ENCODE data around the gene PKN2. TPM values are rescaled to one million over a fixed set of nuclear protein-coding genes. Genes with fewer than 3 reads are reported as not detected.

PKN2 gene
- total RNA-seq, 5 donors from 2014 or later (not counting 1 experiment from before 2014, with no cell fraction given) = 33.1 to 50.6 (median 35.9) TPM

GRCh38 chr1:88731475-88732269 is 47.6 kb downstream of the PKN2 start:
- H3K36me3 Mint-ChIP-seq = peaks cover 65% of the 10 kb centered on the region
- Histone ChIP-seq H3K9me3 (no peaks in the 10 kb centered on the region), H3K36me3 (ENCODE audit: control insufficient read depth in 2 of 2, extremely low read depth in 1 of 2, insufficient read depth in 1 of 2, low read length in 1 of 2) (peaks cover 0 to 6% of the 10 kb centered on the region in 2 donors), H3K4me3 (ENCODE audit: control insufficient read depth in 1 of 2, extremely low read depth in 1 of 2, low read length in 1 of 2) (no peak overlapping the region), H3K27ac (ENCODE audit: low read length) (no peak overlapping the region), H3K27me3 (replicated peaks in 1 of 2; ENCODE audit: control insufficient read depth in 2 of 2, extremely low read depth in 1 of 2, insufficient read depth in 2 of 2, low read length in 1 of 2) (no peaks in the 10 kb centered on the region), H3K4me1 (ENCODE audit: control insufficient read depth in 1 of 2, extremely low read depth in 1 of 2, insufficient read depth in 2 of 2, low read length in 2 of 2) (no peaks in the 10 kb centered on the region)
- peaks cover 41 to 47% (median 46%) of the 10 kb centered on the region in 3 donors for H3K4me1 Mint-ChIP-seq
- H3K27ac Mint-ChIP-seq = no peak overlapping the region
- ChIA-PET CTCF (no interaction called here), POLR2A (no interaction called here)
- ATAC-seq (replicated peaks in 1 of 4) (no peak), DNase-seq (no peak)
- no peaks in the 10 kb centered on the region for H3K27me3 Mint-ChIP-seq
- peaks cover 12 to 33% (median 27%) of the 10 kb centered on the region in 3 donors for H3K9me3 Mint-ChIP-seq
- WGBS (ENCODE audit: insufficient coverage) = 100% methylated on average over 1 of the region's 2 CpGs
- H3K4me3 Mint-ChIP-seq = no peak overlapping the region

GRCh38 chr1:88735382-88735781 is 51.3 kb downstream of the PKN2 start:
- H3K27ac ChIP-seq (ENCODE audit: low read length) = no peak overlapping the region
- no peaks in the 10 kb centered on the region for H3K36me3 ChIP-seq (ENCODE audit: control insufficient read depth in 2 of 2, extremely low read depth in 1 of 2, insufficient read depth in 1 of 2, low read length in 1 of 2)
- Mint-ChIP-seq H3K27ac (no peak overlapping the region), H3K36me3 (peaks cover 52% of the 10 kb centered on the region), H3K9me3 (peaks cover 12 to 33% (median 27%) of the 10 kb centered on the region in 3 donors), H3K4me3 (peak overlapping the region in 1 of 3 donors; percentile 27), H3K27me3 (no peaks in the 10 kb centered on the region), H3K4me1 (peaks cover 30 to 53% (median 41%) of the 10 kb centered on the region in 3 donors)
- no peak overlapping the region for H3K4me3 ChIP-seq (ENCODE audit: control insufficient read depth in 1 of 2, extremely low read depth in 1 of 2, low read length in 1 of 2)
- no peak for ATAC-seq (replicated peaks in 1 of 4)
- CTCF ChIA-PET = interaction anchor here in 1 of 2 donors (1.0 kb wide), 1 partner anchor 80 kb away, joined by 3 read pairs; no protein-coding TSS in a partner anchor
- POLR2A ChIA-PET = interaction anchor here in 1 of 2 donors (0.6 kb wide), 1 partner anchor 92 kb away, joined by 3 read pairs; no protein-coding TSS in a partner anchor
- no peak for DNase-seq
- H3K9me3 ChIP-seq = no peaks in the 10 kb centered on the region
- peaks cover 0 to 10% of the 10 kb centered on the region in 2 experiments for H3K4me1 ChIP-seq (ENCODE audit: control insufficient read depth in 1 of 2, extremely low read depth in 1 of 2, insufficient read depth in 2 of 2, low read length in 2 of 2)
- no peaks in the 10 kb centered on the region for H3K27me3 ChIP-seq (replicated peaks in 1 of 2; ENCODE audit: control insufficient read depth in 2 of 2, extremely low read depth in 1 of 2, insufficient read depth in 2 of 2, low read length in 1 of 2)

- peaks cover 0 to 10% of the 10 kb centered on the region in 2 experiments for H3K4me1 ChIP-seq (ENCODE audit: control insufficient read depth in 1 of 2, extremely low read depth in 1 of 2, insufficient read depth in 2 of 2, low read length in 2 of 2)
- ATAC-seq (replicated peaks in 1 of 4) (no peak), DNase-seq (no peak)
- no peaks in the 10 kb centered on the region for H3K27me3 ChIP-seq (replicated peaks in 1 of 2; ENCODE audit: control insufficient read depth in 2 of 2, extremely low read depth in 1 of 2, insufficient read depth in 2 of 2, low read length in 1 of 2)
- H3K4me3 ChIP-seq (ENCODE audit: control insufficient read depth in 1 of 2, extremely low read depth in 1 of 2, low read length in 1 of 2) = no peak overlapping the region
- H3K9me3 ChIP-seq = no peaks in the 10 kb centered on the region
- Mint-ChIP-seq H3K36me3 (peaks cover 53% of the 10 kb centered on the region), H3K9me3 (peaks cover 12 to 33% (median 27%) of the 10 kb centered on the region in 3 donors), H3K4me1 (peaks cover 27 to 48% (median 36%) of the 10 kb centered on the region in 3 donors), H3K27me3 (no peaks in the 10 kb centered on the region), H3K27ac (no peak overlapping the region), H3K4me3 (peak overlapping the region in 1 of 3 donors; percentile 27)
- peaks cover 0 to 2% of the 10 kb centered on the region in 2 donors for H3K36me3 ChIP-seq (ENCODE audit: control insufficient read depth in 2 of 2, extremely low read depth in 1 of 2, insufficient read depth in 1 of 2, low read length in 1 of 2)
- CTCF ChIA-PET = interaction anchor here (0.8 to 1.0 kb wide), 2 partner anchors 80 to 141 kb away, joined by 3 read pairs; no protein-coding TSS in a partner anchor
- H3K27ac ChIP-seq (ENCODE audit: low read length) = no peak overlapping the region
- WGBS (ENCODE audit: insufficient coverage) = no CpG with 5 or more reads among the region's 1 CpG
- POLR2A ChIA-PET = no interaction called here
Measured at GRCh38 chr1:88735909-88736308, 51.8 kb downstream of the PKN2 start.

- Mint-ChIP-seq H3K36me3 (peaks cover 53% of the 10 kb centered on the region), H3K9me3 (peaks cover 12 to 33% (median 26%) of the 10 kb centered on the region in 3 donors), H3K4me1 (peaks cover 19 to 41% (median 28%) of the 10 kb centered on the region in 3 donors), H3K27me3 (no peaks in the 10 kb centered on the region), H3K4me3 (no peak overlapping the region), H3K27ac (no peak overlapping the region)
- Histone ChIP-seq H3K27me3 (replicated peaks in 1 of 2; ENCODE audit: control insufficient read depth in 2 of 2, extremely low read depth in 1 of 2, insufficient read depth in 2 of 2, low read length in 1 of 2) (no peaks in the 10 kb centered on the region), H3K4me3 (ENCODE audit: control insufficient read depth in 1 of 2, extremely low read depth in 1 of 2, low read length in 1 of 2) (no peak overlapping the region), H3K9me3 (no peaks in the 10 kb centered on the region), H3K27ac (ENCODE audit: low read length) (no peak overlapping the region), H3K4me1 (ENCODE audit: control insufficient read depth in 1 of 2, extremely low read depth in 1 of 2, insufficient read depth in 2 of 2, low read length in 2 of 2) (peaks cover 0 to 10% of the 10 kb centered on the region in 2 experiments), H3K36me3 (ENCODE audit: control insufficient read depth in 2 of 2, extremely low read depth in 1 of 2, insufficient read depth in 1 of 2, low read length in 1 of 2) (peaks cover 0 to 4% of the 10 kb centered on the region in 2 donors)
- POLR2A ChIA-PET = no interaction called here
- 95% methylated on average over 4 of the region's 7 CpGs for WGBS (ENCODE audit: insufficient coverage)
- ATAC-seq (replicated peaks in 1 of 4) (no peak), DNase-seq (peak in 2 of 35 experiments; percentile 2 to 20)
- CTCF ChIA-PET = interaction anchor here (0.6 to 0.8 kb wide), 2 partner anchors 112 to 140 kb away, joined by 3 read pairs; no protein-coding TSS in a partner anchor
Measured at GRCh38 chr1:88736633-88737248, 52.7 kb downstream of the PKN2 start.

GRCh38 chr1:88737338-88737927 is 53.4 kb downstream of the PKN2 start:
- Histone ChIP-seq H3K36me3 (ENCODE audit: control insufficient read depth in 2 of 2, extremely low read depth in 1 of 2, insufficient read depth in 1 of 2, low read length in 1 of 2) (peaks cover 0 to 8% of the 10 kb centered on the region in 2 donors), H3K4me1 (ENCODE audit: control insufficient read depth in 1 of 2, extremely low read depth in 1 of 2, insufficient read depth in 2 of 2, low read length in 2 of 2) (peaks cover 0 to 10% of the 10 kb centered on the region in 2 experiments), H3K4me3 (ENCODE audit: control insufficient read depth in 1 of 2, extremely low read depth in 1 of 2, low read length in 1 of 2) (no peak overlapping the region), H3K27ac (ENCODE audit: low read length) (no peak overlapping the region), H3K9me3 (no peaks in the 10 kb centered on the region), H3K27me3 (replicated peaks in 1 of 2; ENCODE audit: control insufficient read depth in 2 of 2, extremely low read depth in 1 of 2, insufficient read depth in 2 of 2, low read length in 1 of 2) (no peaks in the 10 kb centered on the region)
- Mint-ChIP-seq H3K27ac (no peak overlapping the region), H3K27me3 (no peaks in the 10 kb centered on the region), H3K9me3 (peaks cover 12 to 31% (median 24%) of the 10 kb centered on the region in 3 donors), H3K4me3 (no peak overlapping the region), H3K4me1 (peaks cover 19 to 40% (median 26%) of the 10 kb centered on the region in 3 donors), H3K36me3 (peaks cover 54% of the 10 kb centered on the region)
- ATAC-seq (replicated peaks in 1 of 4) (no peak), DNase-seq (no peak)
- WGBS (ENCODE audit: insufficient coverage) = 100% methylated on average over 2 of the region's 3 CpGs
- POLR2A ChIA-PET = no interaction called here
- CTCF ChIA-PET = interaction anchor here in 1 of 2 donors (0.6 kb wide), 1 partner anchor 111 kb away, joined by 3 read pairs; no protein-coding TSS in a partner anchor

- Mint-ChIP-seq H3K4me3 (no peak overlapping the region), H3K9me3 (peaks cover 3 to 4% (median 4%) of the 10 kb centered on the region in 3 donors), H3K27me3 (no peaks in the 10 kb centered on the region), H3K4me1 (peaks cover 17 to 30% (median 21%) of the 10 kb centered on the region in 3 donors), H3K36me3 (peaks cover 54% of the 10 kb centered on the region), H3K27ac (no peak overlapping the region)
- DNase-seq (no peak), ATAC-seq (replicated peaks in 1 of 4) (no peak)
- CTCF ChIA-PET = no interaction called here
- Histone ChIP-seq H3K9me3 (no peaks in the 10 kb centered on the region), H3K4me3 (ENCODE audit: control insufficient read depth in 1 of 2, extremely low read depth in 1 of 2, low read length in 1 of 2) (no peak overlapping the region), H3K27ac (ENCODE audit: low read length) (no peak overlapping the region), H3K36me3 (ENCODE audit: control insufficient read depth in 2 of 2, extremely low read depth in 1 of 2, insufficient read depth in 1 of 2, low read length in 1 of 2) (peaks cover 0 to 21% of the 10 kb centered on the region in 2 donors), H3K27me3 (replicated peaks in 1 of 2; ENCODE audit: control insufficient read depth in 2 of 2, extremely low read depth in 1 of 2, insufficient read depth in 2 of 2, low read length in 1 of 2) (no peaks in the 10 kb centered on the region), H3K4me1 (ENCODE audit: control insufficient read depth in 1 of 2, extremely low read depth in 1 of 2, insufficient read depth in 2 of 2, low read length in 2 of 2) (peaks cover 0 to 10% of the 10 kb centered on the region in 2 experiments)
- POLR2A ChIA-PET = interaction anchor here in 1 of 2 donors (0.6 kb wide), 1 partner anchor 8 kb away, joined by 3 read pairs; no protein-coding TSS in a partner anchor
- WGBS (ENCODE audit: insufficient coverage) = no CpG with 5 or more reads among the region's 3 CpGs
Measured at GRCh38 chr1:88740784-88741183, 56.7 kb downstream of the PKN2 start.

All from T-cell (primary cell).